Astrocyte (in vitro differentiated cells and primary cell): ENCODE results near the gene HAT1. TPM values are rescaled to one million over a fixed set of nuclear protein-coding genes. Genes with fewer than 3 reads are reported as not detected.
A peak's percentile ranks its signal among the peaks of the same experiment; 100 is the strongest.

Source experiments
- DNase-seq: peaks from one replicate; pipeline ENCODE4 v3.0.0-alpha.2; 2010; ENCODE audit warnings: low read depth
- FAIRE-seq: peaks from 2 replicates; lab custom pipeline; 2011; peaks lifted over from hg19 to GRCh38; lab: Jason Lieb, UNC
- H2AFZ ChIP-seq: 2 replicates; pipeline ENCODE4 v1.6.0; 2012; ENCODE audit warnings: low read depth, low read length, inconsistent platforms
- H3K27ac ChIP-seq: 2 replicates; pipeline ENCODE4 v1.5.1; 2011; ENCODE audit warnings: low read depth, low read length, inconsistent platforms
- H3K27me3 ChIP-seq: 2 replicates; pipeline ENCODE4 v1.6.0; 2011; ENCODE audit warnings: low read length, inconsistent platforms; ENCODE audit not compliant: insufficient read depth
- H3K36me3 ChIP-seq: 2 replicates; pipeline ENCODE4 v1.5.1; 2011; ENCODE audit warnings: low read length, inconsistent platforms; ENCODE audit not compliant: insufficient read depth
- H3K4me1 ChIP-seq: 2 replicates; pipeline ENCODE4 v1.5.1; 2011; ENCODE audit warnings: low read length, inconsistent platforms; ENCODE audit not compliant: insufficient read depth
- H3K4me2 ChIP-seq: 2 replicates; pipeline ENCODE4 v1.6.0; 2012; ENCODE audit warnings: low read length, inconsistent platforms
- H3K4me3 ChIP-seq: 2 replicates; pipeline ENCODE4 v1.5.1; 2011; ENCODE audit warnings: low read depth, mild to moderate bottlenecking, low read length, inconsistent platforms; ENCODE audit not compliant: insufficient read depth
- H3K79me2 ChIP-seq: 2 replicates; pipeline ENCODE4 v1.6.0; 2012; ENCODE audit warnings: mild to moderate bottlenecking, low read length, inconsistent platforms; ENCODE audit not compliant: insufficient read depth
- H3K9ac ChIP-seq: 2 replicates; pipeline ENCODE4 v1.6.0; 2012; ENCODE audit warnings: mild to moderate bottlenecking, low read length, inconsistent platforms
- H3K9me3 ChIP-seq: 2 replicates; pipeline ENCODE4 v1.5.1; 2012; ENCODE audit warnings: low read depth, mild to moderate bottlenecking, low read length, inconsistent platforms; ENCODE audit not compliant: insufficient read depth
- H4K20me1 ChIP-seq: 2 replicates; pipeline ENCODE4 v1.6.0; 2012; ENCODE audit warnings: low read length, inconsistent platforms; ENCODE audit not compliant: insufficient read depth
- H3K27ac Mint-ChIP-seq: one replicate; pipeline ENCODE4 v1.8.0; 2021; ENCODE audit warnings: mild to moderate bottlenecking, mixed read lengths; ENCODE audit not compliant: unreplicated experiment
- H3K27me3 Mint-ChIP-seq: one replicate; pipeline ENCODE4 v1.8.0; 2021; ENCODE audit warnings: low read depth, mixed read lengths; ENCODE audit not compliant: unreplicated experiment
- H3K36me3 Mint-ChIP-seq: one replicate; pipeline ENCODE4 v1.8.0; 2021; ENCODE audit warnings: low read depth, mixed read lengths; ENCODE audit not compliant: unreplicated experiment
- H3K4me1 Mint-ChIP-seq: one replicate; pipeline ENCODE4 v1.8.0; 2021; ENCODE audit warnings: low read depth, mixed read lengths; ENCODE audit not compliant: unreplicated experiment
- H3K4me3 Mint-ChIP-seq: one replicate; pipeline ENCODE4 v1.8.0; 2021; ENCODE audit warnings: mild to moderate bottlenecking, moderate library complexity, mixed read lengths; ENCODE audit not compliant: unreplicated experiment
- H3K9me3 Mint-ChIP-seq: one replicate; pipeline ENCODE4 v1.8.0; 2021; ENCODE audit warnings: mild to moderate bottlenecking, mixed read lengths; ENCODE audit not compliant: unreplicated experiment
- EZH2 ChIP-seq: IDR thresholded peaks from 2 replicates; pipeline ENCODE4 v1.6.1; 2012; ENCODE audit warnings: mild to moderate bottlenecking, low read length, inconsistent platforms; ENCODE audit not compliant: insufficient read depth
- total RNA-seq: library from RNA; stranded (reverse); gene quantifications from 2 replicates; pipeline ENCODE4 v1.2.1, GENCODE V29; 2021
- TF ChIP-seq, protein P1 (sequence below): IDR thresholded peaks from 2 replicates; pipeline ENCODE4 v1.5.1; 2011; ENCODE audit warnings: low read depth, mild to moderate bottlenecking, inconsistent platforms, low read length, moderate library complexity; ENCODE audit not compliant: insufficient read depth

HAT1 gene
- total RNA-seq, 1 donor from 2014 or later: 29.1 TPM

DNA sequence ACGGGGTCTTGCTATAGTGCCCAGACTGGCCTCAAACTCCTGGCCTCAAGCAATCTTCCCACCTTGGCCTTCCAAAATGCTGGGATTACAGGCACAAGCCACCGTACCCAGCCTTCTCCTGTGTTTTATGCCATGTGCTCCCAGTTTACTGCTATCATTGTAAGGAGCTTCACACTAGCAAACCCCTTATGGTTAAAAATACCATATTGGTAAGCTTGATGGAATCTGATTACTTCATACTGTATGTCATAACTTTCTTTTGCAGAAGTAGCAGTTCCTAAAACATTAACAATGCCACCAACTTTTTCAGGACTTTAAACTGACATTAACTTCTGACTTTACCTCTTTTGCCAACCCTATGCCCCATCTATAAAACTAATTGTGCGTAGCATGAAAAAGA, 36.2 kb downstream of the HAT1 start:
- H3K4me3 ChIP-seq: no peak overlapping the region
- peaks cover 5% of the 10 kb centered on the region for H3K4me1 ChIP-seq
- no peaks in the 10 kb centered on the region for H3K9me3 ChIP-seq
- Mint-ChIP-seq H3K9me3 (no peaks in the 10 kb centered on the region), H3K27ac (no peak overlapping the region), H3K4me3 (no peak overlapping the region), H3K4me1 (peaks cover 24% of the 10 kb centered on the region), H3K27me3 (no peaks in the 10 kb centered on the region), H3K36me3 (peaks cover 4% of the 10 kb centered on the region)
- no peak for FAIRE-seq
- no peaks in the 10 kb centered on the region for H3K27me3 ChIP-seq
- H4K20me1 ChIP-seq: peaks cover 2% of the 10 kb centered on the region
- TF ChIP-seq EZH2: no peak
- TF ChIP-seq, protein P1, sequence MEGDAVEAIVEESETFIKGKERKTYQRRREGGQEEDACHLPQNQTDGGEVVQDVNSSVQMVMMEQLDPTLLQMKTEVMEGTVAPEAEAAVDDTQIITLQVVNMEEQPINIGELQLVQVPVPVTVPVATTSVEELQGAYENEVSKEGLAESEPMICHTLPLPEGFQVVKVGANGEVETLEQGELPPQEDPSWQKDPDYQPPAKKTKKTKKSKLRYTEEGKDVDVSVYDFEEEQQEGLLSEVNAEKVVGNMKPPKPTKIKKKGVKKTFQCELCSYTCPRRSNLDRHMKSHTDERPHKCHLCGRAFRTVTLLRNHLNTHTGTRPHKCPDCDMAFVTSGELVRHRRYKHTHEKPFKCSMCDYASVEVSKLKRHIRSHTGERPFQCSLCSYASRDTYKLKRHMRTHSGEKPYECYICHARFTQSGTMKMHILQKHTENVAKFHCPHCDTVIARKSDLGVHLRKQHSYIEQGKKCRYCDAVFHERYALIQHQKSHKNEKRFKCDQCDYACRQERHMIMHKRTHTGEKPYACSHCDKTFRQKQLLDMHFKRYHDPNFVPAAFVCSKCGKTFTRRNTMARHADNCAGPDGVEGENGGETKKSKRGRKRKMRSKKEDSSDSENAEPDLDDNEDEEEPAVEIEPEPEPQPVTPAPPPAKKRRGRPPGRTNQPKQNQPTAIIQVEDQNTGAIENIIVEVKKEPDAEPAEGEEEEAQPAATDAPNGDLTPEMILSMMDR: no peak
- no peak overlapping the region for H3K9ac ChIP-seq
- no peak overlapping the region for H2AFZ ChIP-seq
- no peak overlapping the region for H3K27ac ChIP-seq
- no peaks in the 10 kb centered on the region for H3K36me3 ChIP-seq
- H3K4me2 ChIP-seq: peak overlapping the region; percentile 32
- DNase-seq: peak; percentile 65
- H3K79me2 ChIP-seq: peaks cover 7% of the 10 kb centered on the region

DNA sequence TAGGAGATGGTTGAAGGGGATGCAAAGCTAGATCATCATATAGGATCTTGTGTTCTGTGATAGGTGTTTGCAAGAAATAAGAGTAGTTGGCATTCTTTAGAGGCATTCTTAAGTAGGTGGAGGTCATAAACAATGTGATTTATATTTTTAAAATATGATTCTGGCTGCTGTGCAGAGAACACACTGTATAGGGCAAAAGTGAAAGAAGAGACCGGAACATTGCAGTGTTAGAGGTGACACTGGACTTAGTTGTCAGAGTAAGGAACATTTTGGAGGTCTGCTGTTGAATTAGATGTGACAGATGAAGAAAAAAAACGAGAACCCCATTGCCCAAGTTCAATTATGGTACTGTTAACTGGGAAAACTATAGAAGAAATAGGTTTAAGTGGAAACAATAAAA, 37.7 kb downstream of the HAT1 start:
- H3K4me3 Mint-ChIP-seq: no peak overlapping the region
- Histone ChIP-seq H3K27me3 (no peaks in the 10 kb centered on the region), H3K9me3 (no peaks in the 10 kb centered on the region), H3K36me3 (no peaks in the 10 kb centered on the region), H3K4me2 (no peak overlapping the region), H3K79me2 (peaks cover 7% of the 10 kb centered on the region), H3K4me1 (peaks cover under 1% of the 10 kb centered on the region), H3K27ac (no peak overlapping the region), H2AFZ (no peak overlapping the region), H3K9ac (no peak overlapping the region), H3K4me3 (no peak overlapping the region), H4K20me1 (peaks cover 2% of the 10 kb centered on the region)
- TF ChIP-seq, protein P1: no peak
- TF ChIP-seq EZH2: no peak
- DNase-seq: no peak
- peaks cover 1% of the 10 kb centered on the region for H3K36me3 Mint-ChIP-seq
- FAIRE-seq: no peak
- no peaks in the 10 kb centered on the region for H3K27me3 Mint-ChIP-seq
- H3K4me1 Mint-ChIP-seq: peaks cover 19% of the 10 kb centered on the region
- H3K27ac Mint-ChIP-seq: no peak overlapping the region
- no peaks in the 10 kb centered on the region for H3K9me3 Mint-ChIP-seq

DNA sequence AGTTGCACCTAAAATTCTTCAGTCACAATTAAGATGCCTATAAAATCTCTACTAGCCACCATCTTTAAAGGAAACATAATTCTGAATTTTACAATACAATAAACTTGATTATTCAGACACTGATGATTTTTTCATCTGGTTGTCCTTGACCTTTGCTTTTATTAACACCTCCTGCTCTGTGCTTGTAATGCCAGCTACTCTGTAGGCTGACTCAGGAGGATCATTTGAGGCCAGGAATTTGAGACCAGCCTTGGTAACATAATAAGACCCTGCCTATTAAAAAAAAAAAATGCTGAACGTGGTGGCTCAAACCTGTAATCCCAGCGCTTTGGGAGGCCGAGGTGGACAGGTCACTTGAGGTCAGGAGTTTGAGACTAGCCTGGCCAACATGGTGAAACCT, 38.3 kb downstream of the HAT1 start:
- no peak overlapping the region for H3K27ac Mint-ChIP-seq
- H3K4me1 ChIP-seq: no peaks in the 10 kb centered on the region
- no peaks in the 10 kb centered on the region for H3K9me3 Mint-ChIP-seq
- no peak overlapping the region for H3K27ac ChIP-seq
- no peaks in the 10 kb centered on the region for H3K36me3 ChIP-seq
- H3K79me2 ChIP-seq: peaks cover 7% of the 10 kb centered on the region
- no peak overlapping the region for H3K9ac ChIP-seq
- no peak overlapping the region for H3K4me3 Mint-ChIP-seq
- H3K27me3 ChIP-seq: no peaks in the 10 kb centered on the region
- no peaks in the 10 kb centered on the region for H3K27me3 Mint-ChIP-seq
- no peak for DNase-seq
- H2AFZ ChIP-seq: no peak overlapping the region
- FAIRE-seq: no peak
- H4K20me1 ChIP-seq: peaks cover 2% of the 10 kb centered on the region
- no peak for TF ChIP-seq EZH2
- TF ChIP-seq, protein P1: no peak
- H3K4me1 Mint-ChIP-seq: peaks cover 17% of the 10 kb centered on the region
- H3K4me3 ChIP-seq: no peak overlapping the region
- peaks cover 1% of the 10 kb centered on the region for H3K36me3 Mint-ChIP-seq
- no peak overlapping the region for H3K4me2 ChIP-seq
- H3K9me3 ChIP-seq: no peaks in the 10 kb centered on the region
